Stimulated activated CD4-positive, alpha-beta T cell treated with anti-CD3 and anti-CD28 coated beads, Interleukin-2, amount 100 ng/mL, for 48 hours (primary cell): ENCODE data around the gene GRHPR.
A peak's percentile ranks its signal among the peaks of the same experiment; 100 is the strongest.
"Not testable (repeated sequence)": the region's sequence is repeated elsewhere in the genome, so short reads cannot be mapped to it uniquely, and the experiment has no call there.

ENCODE experiments used
- DNase-seq, 2 donors: peaks; one replicate each; pipeline ENCODE4 v3.0.0-alpha.2; 2020

The GRHPR gene

GRCh38 chr9:37451628-37452027, 29.1 kb downstream of the GRHPR start:
- no peak for DNase-seq

- no peak for DNase-seq
Measured at GRCh38 chr9:37452611-37453010, 30.1 kb downstream of the GRHPR start.

GRCh38 chr9:37453827-37454226, 31.3 kb downstream of the GRHPR start:
- DNase-seq = no peak

GRCh38 chr9:37454238-37454637, 31.7 kb downstream of the GRHPR start:
- DNase-seq = no peak

GRCh38 chr9:37455884-37456647, 33.6 kb downstream of the GRHPR start:
- no peak for DNase-seq

GRCh38 chr9:37456817-37457216, 34.3 kb downstream of the GRHPR start:
- DNase-seq = no peak

- no peak for DNase-seq
Measured at GRCh38 chr9:37464006-37464405, 41.5 kb downstream of the GRHPR start.

- peak; percentile 56 to 72 for DNase-seq
Measured at GRCh38 chr9:37464426-37465248, 42.1 kb downstream of the GRHPR start.

- DNase-seq = peak; percentile 96 to 97
Measured at GRCh38 chr9:37465249-37466036, 42.9 kb downstream of the GRHPR start, which contains the start of gene ZBTB5. Gene ZBTB5, minus strand, starts transcription at chr9:37465450. Its CDS starts 22,899 bp downstream, at chr9:37442551.

GRCh38 chr9:37466037-37466709, 43.7 kb downstream of the GRHPR start:
- peak; percentile 15 to 25 for DNase-seq

GRCh38 chr9:37467530-37467929, 45.0 kb downstream of the GRHPR start:
- not testable (repeated sequence) for DNase-seq

- DNase-seq = no peak
Measured at GRCh38 chr9:37468620-37469019, 46.1 kb downstream of the GRHPR start.

GRCh38 chr9:37471942-37472684, 49.6 kb downstream of the GRHPR start:
- DNase-seq = no peak

- DNase-seq = not testable (repeated sequence)
Measured at GRCh38 chr9:37473982-37474381, 51.5 kb downstream of the GRHPR start.

GRCh38 chr9:37474438-37474837, 51.9 kb downstream of the GRHPR start:
- DNase-seq = no peak

- no peak for DNase-seq
Measured at GRCh38 chr9:37476930-37477329, 54.4 kb downstream of the GRHPR start.

- not testable (repeated sequence) for DNase-seq
Measured at GRCh38 chr9:37477443-37477842, 54.9 kb downstream of the GRHPR start.

GRCh38 chr9:37477987-37478619, 55.6 kb downstream of the GRHPR start:
- DNase-seq = not testable (repeated sequence)

GRCh38 chr9:37480759-37481158, 58.3 kb downstream of the GRHPR start:
- DNase-seq = no peak

GRCh38 chr9:37485389-37486255, 63.1 kb downstream of the GRHPR start, which contains the start of gene POLR1E:
Gene POLR1E, plus strand, starts transcription at chr9:37485948. Its CDS starts 100 bp downstream, at chr9:37486048.
- DNase-seq = peak; percentile 95 to 98
